Keratinocyte (primary cell): Measurements from ENCODE around the gene EZH2. TPM values are rescaled to one million over a fixed set of nuclear protein-coding genes. Genes with fewer than 3 reads are reported as not detected.

Experiments used
- DNase-seq: peaks from one replicate; pipeline ENCODE4 v3.0.0-alpha.2; 2011; ENCODE audit warnings: low read depth, missing footprints, low spot score
- FAIRE-seq: peaks from 2 replicates; lab custom pipeline; 2011; peaks lifted over from hg19 to GRCh38; lab: Jason Lieb, UNC
- H2AFZ ChIP-seq: 2 replicates; pipeline ENCODE4 v1.6.0; 2012; ENCODE audit warnings: low read length, control low read depth, inconsistent platforms; ENCODE audit not compliant: control insufficient read depth
- H3K27ac ChIP-seq: 2 replicates; pipeline ENCODE4 v1.5.1; 2011; ENCODE audit warnings: low read length; ENCODE audit not compliant: control insufficient read depth, insufficient read depth
- H3K27me3 ChIP-seq: 3 replicates; pipeline ENCODE4 v1.6.0; 2011; ENCODE audit warnings: low read length; ENCODE audit not compliant: control insufficient read depth, insufficient read depth; ENCODE audit errors: extremely low read depth
- H3K36me3 ChIP-seq, 2 experiments: 2 replicates in 1 of 2; 3 replicates in 1 of 2; pipeline ENCODE4 v1.5.1; 2011; ENCODE audit warnings: low read length in 2 of 2, mild to moderate bottlenecking in 1 of 2; ENCODE audit not compliant: control insufficient read depth in 2 of 2, insufficient read depth in 2 of 2; ENCODE audit errors: extremely low read depth in 1 of 2
- H3K4me1 ChIP-seq: 3 replicates; pipeline ENCODE4 v1.5.1; 2011; ENCODE audit warnings: low read length; ENCODE audit not compliant: control insufficient read depth, insufficient read depth; ENCODE audit errors: extremely low read depth
- H3K4me2 ChIP-seq: 3 replicates; pipeline ENCODE4 v1.6.0; 2011; ENCODE audit warnings: low read depth, low read length; ENCODE audit not compliant: control insufficient read depth, insufficient read depth; ENCODE audit errors: extremely low read depth
- H3K4me3 ChIP-seq, 3 experiments: fragments of 200-600 bp in 1 of 3; sonication (generic) in 1 of 3; 2 replicates in 2 of 3; 3 replicates in 1 of 3; pipeline ENCODE4 v1.5.1; 2011 to 2016; ENCODE audit warnings: low read length in 3 of 3, mild to moderate bottlenecking in 3 of 3, control low read depth in 2 of 3, inconsistent platforms in 1 of 3, low read depth in 1 of 3, mixed read lengths in 1 of 3, mixed run types in 1 of 3, moderate library complexity in 1 of 3; ENCODE audit not compliant: control insufficient read depth in 2 of 3, insufficient read depth in 2 of 3; ENCODE audit errors: extremely low read depth in 1 of 3
- H3K79me2 ChIP-seq: 2 replicates; pipeline ENCODE4 v1.6.0; 2012; ENCODE audit warnings: low read length; ENCODE audit not compliant: control insufficient read depth, insufficient read depth
- H3K9ac ChIP-seq: 3 replicates; pipeline ENCODE4 v1.6.0; 2011; ENCODE audit warnings: low read length; ENCODE audit not compliant: control insufficient read depth, insufficient read depth; ENCODE audit errors: extremely low read depth
- H3K9me1 ChIP-seq: 3 replicates; pipeline ENCODE4 v1.6.0; 2011; ENCODE audit warnings: low read length; ENCODE audit not compliant: control insufficient read depth, insufficient read depth; ENCODE audit errors: extremely low read depth
- H3K9me3 ChIP-seq: 2 replicates; pipeline ENCODE4 v1.5.1; 2012; ENCODE audit warnings: low read depth, low read length; ENCODE audit not compliant: control insufficient read depth
- H4K20me1 ChIP-seq: 3 replicates; pipeline ENCODE4 v1.6.0; 2011; ENCODE audit warnings: low read length; ENCODE audit not compliant: control insufficient read depth, insufficient read depth; ENCODE audit errors: extremely low read depth
- CTCF ChIP-seq, 3 experiments: IDR thresholded peaks in 1 of 3; conservative IDR thresholded peaks in 1 of 3; optimal IDR thresholded peaks in 1 of 3; 2 replicates in 2 of 3; 3 replicates in 1 of 3; pipeline versions ENCODE3 to v1.5.1; 2011; ENCODE audit warnings: low read length in 3 of 3, mild to moderate bottlenecking in 3 of 3, moderate library complexity in 2 of 3, control low read depth in 1 of 3, inconsistent platforms in 1 of 3; ENCODE audit not compliant: insufficient read depth in 2 of 3; ENCODE audit errors: extremely low read depth in 1 of 3
- EZH2 ChIP-seq: IDR thresholded peaks from one replicate; pipeline ENCODE4 v1.6.1; 2012; ENCODE audit warnings: inconsistent platforms, mild to moderate bottlenecking, low read length, moderate library complexity
- dilution Hi-C: fragments of 300-500 bp; cut with MboI; formaldehyde crosslinking; loops from one replicate; pipeline ENCODE4 v1.7.0; 2020; ENCODE audit warnings: low sequenced_read_pairs; ENCODE audit not compliant: extremely low pct_ligation_motif_present
- polyA plus RNA-seq, 5 experiments: library from polyadenylated mRNA; depleted of rRNA in 3 of 5; stranded (reverse) in 3 of 5; stranded (forward) in 1 of 5; unstranded in 1 of 5; fragments of >200 nt; gene quantifications; 1 replicate in 1 of 5; 2 replicates in 3 of 5; 3 replicates in 1 of 5; pipeline versions ENCODE4 v1.2.1 to v1.2.3, GENCODE V29; 2011 to 2012; ENCODE audit warnings: missing spikeins in 2 of 5, low read depth in 1 of 5, low replicate concordance in 1 of 5

Gene EZH2
- polyA plus RNA-seq, 1 donor (not counting 4 experiments of a cell fraction or from before 2014, with no cell fraction given), result 16.0 TPM

GRCh38 chr7:148930335-148930734 is 46.2 kb upstream of the EZH2 start:
- H3K36me3 ChIP-seq, result no peaks in the 10 kb centered on the region
- FAIRE-seq (no peak), DNase-seq (no peak)
- no peaks in the 10 kb centered on the region for H4K20me1 ChIP-seq
- H3K4me3 ChIP-seq, result no peak overlapping the region
- no peaks in the 10 kb centered on the region for H3K4me1 ChIP-seq
- no peaks in the 10 kb centered on the region for H3K79me2 ChIP-seq
- H3K27me3 ChIP-seq, result no peaks in the 10 kb centered on the region
- no peaks in the 10 kb centered on the region for H3K9me3 ChIP-seq
- TF ChIP-seq CTCF (optimal IDR thresholded peaks at IDR 0.05 in 1 of 3, IDR thresholded peaks at IDR 0.05 in 1 of 3, conservative IDR thresholded peaks at IDR 0.05 in 1 of 3; ENCODE audit: extremely low read depth in 1 of 3, insufficient read depth in 2 of 3, low read length in 3 of 3) (no peak), EZH2 (no peak)
- no peaks in the 10 kb centered on the region for H3K9me1 ChIP-seq
- H3K9ac ChIP-seq, result no peak overlapping the region
- no peak overlapping the region for H2AFZ ChIP-seq
- H3K4me2 ChIP-seq, result no peak overlapping the region
- dilution Hi-C loops, result no loop called here
- H3K27ac ChIP-seq, result no peak overlapping the region

GRCh38 chr7:148929176-148929575 is 45.1 kb upstream of the EZH2 start:
- dilution Hi-C loops, result no loop called here
- FAIRE-seq, result no peak

More at GRCh38 chr7:148929176-148929575, 45.1 kb upstream of the EZH2 start:
- DNase-seq, result no peak
- no peak overlapping the region for H3K4me3 ChIP-seq
- no peaks in the 10 kb centered on the region for H3K36me3 ChIP-seq
- H2AFZ ChIP-seq, result no peak overlapping the region
- no peaks in the 10 kb centered on the region for H4K20me1 ChIP-seq
- H3K4me2 ChIP-seq, result no peak overlapping the region
- no peaks in the 10 kb centered on the region for H3K9me1 ChIP-seq
- H3K27me3 ChIP-seq, result no peaks in the 10 kb centered on the region
- no peaks in the 10 kb centered on the region for H3K79me2 ChIP-seq
- H3K9ac ChIP-seq, result no peak overlapping the region
- H3K27ac ChIP-seq, result no peak overlapping the region
- H3K9me3 ChIP-seq, result no peaks in the 10 kb centered on the region
- TF ChIP-seq EZH2, result no peak
- H3K4me1 ChIP-seq, result no peaks in the 10 kb centered on the region
